HepG2 (cell line): Measurements from ENCODE around the gene RPS28. TPM values are rescaled to one million over a fixed set of nuclear protein-coding genes. Genes with fewer than 3 reads are reported as not detected.

ENCODE experiments used
- ERF ChIP-seq: IDR thresholded peaks from 2 replicates; pipeline ENCODE4 v1.6.1; 2018; ENCODE audit warnings: missing biosample characterization, missing genetic modification reagents
- EZH2 ChIP-seq: conservative IDR thresholded peaks from 2 replicates; pipeline ENCODE4 v1.6.1; 2012; ENCODE audit warnings: mild to moderate bottlenecking, low read depth, low read length, moderate library complexity
- ZBTB3 ChIP-seq: sonication (generic); formaldehyde crosslinking; IDR thresholded peaks from 2 replicates; pipeline ENCODE4 v1.4.0; 2020; ENCODE audit warnings: low read depth, mild to moderate bottlenecking, moderate library complexity, missing genetic modification reagents, borderline replicate concordance
- ZFX ChIP-seq: sonication (generic); formaldehyde crosslinking; IDR thresholded peaks from 2 replicates; pipeline ENCODE4 v1.4.0; 2020; ENCODE audit warnings: mild to moderate bottlenecking, low read depth, missing genetic modification reagents, moderate library complexity
- polyA plus RNA-seq, 8 experiments: library from polyadenylated mRNA; depleted of rRNA in 3 of 8; stranded (reverse) in 7 of 8; unstranded in 1 of 8; fragments of >200 nt; fragmentation: Illumina TruSeq in 4 of 8; extraction: Trizol in 4 of 8; gene quantifications; 2 replicates each; pipeline versions ENCODE4 v1.2.1 to v1.2.3, GENCODE V29; 2011 to 2016; ENCODE audit warnings: low read depth in 4 of 8, missing spikeins in 1 of 8, mixed read lengths in 1 of 8; ENCODE audit not compliant: insufficient read depth in 1 of 8
- total RNA-seq, 5 experiments: library from RNA; depleted of rRNA; stranded (reverse); fragments of >200 nt; fragmentation: Illumina TruSeq; extraction: Trizol; gene quantifications; 2 replicates each; pipeline ENCODE4 v1.2.3, GENCODE V29; 2016; ENCODE audit warnings: low read depth in 1 of 5
- TF ChIP-seq, protein P1 (sequence below): IDR thresholded peaks from 2 replicates; pipeline ENCODE4 v1.4.0; 2020; ENCODE audit warnings: mild to moderate bottlenecking, missing genetic modification reagents
- TF ChIP-seq, protein P2 (sequence below): sonication (generic); formaldehyde crosslinking; IDR thresholded peaks from 2 replicates; pipeline ENCODE4 v1.4.0; 2020; ENCODE audit warnings: missing genetic modification reagents
- TF ChIP-seq, protein P3 (sequence below): sonication (generic); formaldehyde crosslinking; IDR thresholded peaks from 2 replicates; pipeline ENCODE4 v1.5.1; 2020; ENCODE audit warnings: missing genetic modification reagents, mild to moderate bottlenecking, borderline replicate concordance
- TF ChIP-seq, protein P4 (sequence below): sonication (generic); formaldehyde crosslinking; IDR thresholded peaks from 2 replicates; pipeline ENCODE4 v1.8.0; 2023; ENCODE audit warnings: mild to moderate bottlenecking, missing genetic modification reagents
- TF ChIP-seq, protein P5 (sequence below): sonication (generic); formaldehyde crosslinking; IDR thresholded peaks from 2 replicates; pipeline ENCODE4 v1.5.0; 2020; ENCODE audit warnings: mild to moderate bottlenecking, missing genetic modification reagents

The RPS28 gene
- total and polyA plus RNA-seq, 2 of the 13 experiments (the other 11 are each of a cell fraction or from before 2014, with no cell fraction given): 281 to 545 TPM

DNA sequence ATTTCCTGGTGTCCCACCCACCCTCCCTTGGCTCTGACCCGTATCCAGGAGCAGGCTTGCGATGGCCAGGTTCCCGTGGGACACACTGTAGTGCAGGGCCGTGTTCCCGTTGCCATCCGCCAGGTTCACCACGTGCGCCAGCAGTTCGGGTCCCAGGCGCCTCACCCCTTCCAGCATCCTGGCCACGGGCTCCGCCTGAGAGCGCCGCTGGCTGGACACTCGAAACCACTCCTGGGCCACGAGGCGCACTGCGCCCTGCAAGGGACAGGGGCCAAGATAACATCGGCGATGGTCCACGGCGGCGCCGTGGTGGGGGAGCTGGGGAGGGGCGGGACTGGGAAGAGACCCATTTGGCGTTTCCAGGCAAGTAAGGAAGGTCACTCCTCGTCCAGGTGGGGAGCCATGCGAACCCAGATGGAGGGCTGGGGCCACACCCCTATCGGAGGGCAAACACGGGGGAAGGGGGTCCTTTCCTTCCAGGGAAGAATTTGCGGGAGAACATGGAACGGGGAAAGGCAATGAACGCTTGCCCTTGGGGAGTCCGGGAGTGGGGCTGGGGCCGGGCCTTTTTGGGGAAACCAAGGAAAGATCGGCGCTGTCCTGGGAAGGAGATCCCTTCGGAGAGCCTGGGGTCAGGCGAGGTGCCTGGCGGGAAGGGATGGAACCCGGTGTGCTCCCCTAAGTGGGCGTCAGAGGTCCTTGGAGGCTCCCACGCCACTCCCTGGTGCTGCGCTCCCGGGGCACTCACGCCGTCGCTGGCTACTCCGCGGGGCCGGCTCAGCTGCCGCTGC lies 11.9 kb downstream of the RPS28 start (continued):
- TF ChIP-seq, protein P1, sequence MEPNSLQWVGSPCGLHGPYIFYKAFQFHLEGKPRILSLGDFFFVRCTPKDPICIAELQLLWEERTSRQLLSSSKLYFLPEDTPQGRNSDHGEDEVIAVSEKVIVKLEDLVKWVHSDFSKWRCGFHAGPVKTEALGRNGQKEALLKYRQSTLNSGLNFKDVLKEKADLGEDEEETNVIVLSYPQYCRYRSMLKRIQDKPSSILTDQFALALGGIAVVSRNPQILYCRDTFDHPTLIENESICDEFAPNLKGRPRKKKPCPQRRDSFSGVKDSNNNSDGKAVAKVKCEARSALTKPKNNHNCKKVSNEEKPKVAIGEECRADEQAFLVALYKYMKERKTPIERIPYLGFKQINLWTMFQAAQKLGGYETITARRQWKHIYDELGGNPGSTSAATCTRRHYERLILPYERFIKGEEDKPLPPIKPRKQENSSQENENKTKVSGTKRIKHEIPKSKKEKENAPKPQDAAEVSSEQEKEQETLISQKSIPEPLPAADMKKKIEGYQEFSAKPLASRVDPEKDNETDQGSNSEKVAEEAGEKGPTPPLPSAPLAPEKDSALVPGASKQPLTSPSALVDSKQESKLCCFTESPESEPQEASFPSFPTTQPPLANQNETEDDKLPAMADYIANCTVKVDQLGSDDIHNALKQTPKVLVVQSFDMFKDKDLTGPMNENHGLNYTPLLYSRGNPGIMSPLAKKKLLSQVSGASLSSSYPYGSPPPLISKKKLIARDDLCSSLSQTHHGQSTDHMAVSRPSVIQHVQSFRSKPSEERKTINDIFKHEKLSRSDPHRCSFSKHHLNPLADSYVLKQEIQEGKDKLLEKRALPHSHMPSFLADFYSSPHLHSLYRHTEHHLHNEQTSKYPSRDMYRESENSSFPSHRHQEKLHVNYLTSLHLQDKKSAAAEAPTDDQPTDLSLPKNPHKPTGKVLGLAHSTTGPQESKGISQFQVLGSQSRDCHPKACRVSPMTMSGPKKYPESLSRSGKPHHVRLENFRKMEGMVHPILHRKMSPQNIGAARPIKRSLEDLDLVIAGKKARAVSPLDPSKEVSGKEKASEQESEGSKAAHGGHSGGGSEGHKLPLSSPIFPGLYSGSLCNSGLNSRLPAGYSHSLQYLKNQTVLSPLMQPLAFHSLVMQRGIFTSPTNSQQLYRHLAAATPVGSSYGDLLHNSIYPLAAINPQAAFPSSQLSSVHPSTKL (CRISPR knock-in tag): no peak
- TF ChIP-seq, protein P2, sequence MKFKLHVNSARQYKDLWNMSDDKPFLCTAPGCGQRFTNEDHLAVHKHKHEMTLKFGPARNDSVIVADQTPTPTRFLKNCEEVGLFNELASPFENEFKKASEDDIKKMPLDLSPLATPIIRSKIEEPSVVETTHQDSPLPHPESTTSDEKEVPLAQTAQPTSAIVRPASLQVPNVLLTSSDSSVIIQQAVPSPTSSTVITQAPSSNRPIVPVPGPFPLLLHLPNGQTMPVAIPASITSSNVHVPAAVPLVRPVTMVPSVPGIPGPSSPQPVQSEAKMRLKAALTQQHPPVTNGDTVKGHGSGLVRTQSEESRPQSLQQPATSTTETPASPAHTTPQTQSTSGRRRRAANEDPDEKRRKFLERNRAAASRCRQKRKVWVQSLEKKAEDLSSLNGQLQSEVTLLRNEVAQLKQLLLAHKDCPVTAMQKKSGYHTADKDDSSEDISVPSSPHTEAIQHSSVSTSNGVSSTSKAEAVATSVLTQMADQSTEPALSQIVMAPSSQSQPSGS (CRISPR knock-in tag): no peak
- no peak for TF ChIP-seq ZFX (CRISPR knock-in tag)
- TF ChIP-seq, protein P3, sequence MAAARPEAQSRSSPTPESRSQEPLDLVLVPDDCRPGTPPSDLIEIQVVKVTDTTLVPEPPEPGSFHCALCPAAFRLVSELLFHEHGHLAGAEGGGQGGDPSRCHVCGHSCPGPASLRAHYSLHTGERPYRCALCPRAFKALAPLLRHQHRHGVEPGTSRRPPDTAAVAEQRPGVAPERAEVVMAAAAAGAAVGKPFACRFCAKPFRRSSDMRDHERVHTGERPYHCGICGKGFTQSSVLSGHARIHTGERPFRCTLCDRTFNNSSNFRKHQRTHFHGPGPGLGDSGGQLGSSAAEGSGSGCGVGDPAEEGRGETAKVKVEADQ (CRISPR knock-in tag): no peak
- TF ChIP-seq ZBTB3 (CRISPR knock-in tag): no peak
- TF ChIP-seq EZH2: peak; percentile 46; the same call in 1 of the 2 replicates
- TF ChIP-seq, protein P4, sequence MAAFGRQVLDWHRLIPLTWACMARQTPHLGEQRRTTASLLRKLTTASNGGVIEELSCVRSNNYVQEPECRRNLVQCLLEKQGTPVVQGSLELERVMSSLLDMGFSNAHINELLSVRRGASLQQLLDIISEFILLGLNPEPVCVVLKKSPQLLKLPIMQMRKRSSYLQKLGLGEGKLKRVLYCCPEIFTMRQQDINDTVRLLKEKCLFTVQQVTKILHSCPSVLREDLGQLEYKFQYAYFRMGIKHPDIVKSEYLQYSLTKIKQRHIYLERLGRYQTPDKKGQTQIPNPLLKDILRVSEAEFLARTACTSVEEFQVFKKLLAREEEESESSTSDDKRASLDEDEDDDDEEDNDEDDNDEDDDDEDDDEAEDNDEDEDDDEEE (CRISPR knock-in tag): no peak
- TF ChIP-seq, protein P5, sequence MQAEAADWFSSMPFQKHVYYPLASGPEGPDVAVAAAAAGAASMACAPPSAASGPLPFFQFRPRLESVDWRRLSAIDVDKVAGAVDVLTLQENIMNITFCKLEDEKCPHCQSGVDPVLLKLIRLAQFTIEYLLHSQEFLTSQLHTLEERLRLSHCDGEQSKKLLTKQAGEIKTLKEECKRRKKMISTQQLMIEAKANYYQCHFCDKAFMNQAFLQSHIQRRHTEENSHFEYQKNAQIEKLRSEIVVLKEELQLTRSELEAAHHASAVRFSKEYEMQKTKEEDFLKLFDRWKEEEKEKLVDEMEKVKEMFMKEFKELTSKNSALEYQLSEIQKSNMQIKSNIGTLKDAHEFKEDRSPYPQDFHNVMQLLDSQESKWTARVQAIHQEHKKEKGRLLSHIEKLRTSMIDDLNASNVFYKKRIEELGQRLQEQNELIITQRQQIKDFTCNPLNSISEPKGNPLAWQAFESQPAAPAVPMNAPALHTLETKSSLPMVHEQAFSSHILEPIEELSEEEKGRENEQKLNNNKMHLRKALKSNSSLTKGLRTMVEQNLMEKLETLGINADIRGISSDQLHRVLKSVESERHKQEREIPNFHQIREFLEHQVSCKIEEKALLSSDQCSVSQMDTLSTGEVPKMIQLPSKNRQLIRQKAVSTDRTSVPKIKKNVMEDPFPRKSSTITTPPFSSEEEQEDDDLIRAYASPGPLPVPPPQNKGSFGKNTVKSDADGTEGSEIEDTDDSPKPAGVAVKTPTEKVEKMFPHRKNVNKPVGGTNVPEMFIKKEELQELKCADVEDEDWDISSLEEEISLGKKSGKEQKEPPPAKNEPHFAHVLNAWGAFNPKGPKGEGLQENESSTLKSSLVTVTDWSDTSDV (CRISPR knock-in tag): no peak
- TF ChIP-seq ERF (CRISPR knock-in tag): no peak
